ENCODE measurements around the gene ERBB4.

GRCh38 chr2:211737282-211737681, 801.3 kb downstream of the ERBB4 start:
- TF ChIP-seq CTCF (IDR thresholded peaks at IDR 0.05 in 4 of 5, conservative IDR thresholded peaks at IDR 0.05 in 1 of 5) (no peak), POLR2A (IDR thresholded peaks at IDR 0.05) (no peak)

All from gastrocnemius medialis (tissue), 4 donors.